ENCODE data around the gene FFAR2.

DNA sequence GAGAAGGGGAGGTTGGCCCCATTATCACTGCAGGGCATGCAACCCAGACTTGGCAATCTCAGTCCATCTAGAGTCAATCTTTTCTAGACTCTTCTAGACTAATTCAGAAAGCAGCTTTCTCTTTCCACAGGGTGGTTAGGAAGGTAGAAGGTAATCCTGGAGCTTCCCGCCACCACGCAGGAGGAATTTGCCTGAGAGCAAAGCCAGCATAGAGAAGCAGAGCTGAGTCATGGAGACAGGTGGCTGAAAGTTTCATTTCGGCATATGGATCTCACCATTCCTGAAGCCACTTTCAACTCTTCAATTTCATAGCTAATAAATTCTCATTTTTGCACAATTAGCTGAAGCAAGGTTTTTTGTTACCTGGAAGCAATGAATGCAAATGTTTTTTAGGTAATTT, 29.0 kb upstream of the FFAR2 start:
- no peak for TF ChIP-seq CTCF (IDR thresholded peaks at IDR 0.05)
- TF ChIP-seq ZFX (IDR thresholded peaks at IDR 0.05; ENCODE audit: borderline replicate concordance), result no peak
